BJ (cell line): Measurements from ENCODE around the gene ST6GALNAC2. TPM values are rescaled to one million over a fixed set of nuclear protein-coding genes. Genes with fewer than 3 reads are reported as not detected.

Experiments
- CTCF ChIA-PET: fragments of 350-600 bp; formaldehyde crosslinking; extraction: SDS; loops from one replicate; lab custom pipeline; 2021; ENCODE audit warnings: antibody characterized with exemption, inconsistent platforms; lab: Yijun Ruan, JAX
- POLR2A ChIA-PET: fragments of 300-600 bp; sonication (Branson Sonifier 250); formaldehyde crosslinking; extraction: SDS; loops from one replicate; lab custom pipeline; 2021; ENCODE audit warnings: antibody characterized with exemption; lab: Charles Lee
- DNase-seq: peaks from one replicate; pipeline ENCODE4 v3.0.0-alpha.2; 2011; ENCODE audit warnings: low read depth
- H3K27me3 ChIP-seq: 2 replicates; pipeline ENCODE4 v1.6.0; 2011; ENCODE audit warnings: low read length; ENCODE audit not compliant: control insufficient read depth, insufficient read depth
- H3K36me3 ChIP-seq: 2 replicates; pipeline ENCODE4 v1.5.1; 2011; ENCODE audit warnings: low read length; ENCODE audit not compliant: control insufficient read depth, insufficient read depth
- H3K4me3 ChIP-seq: 2 replicates; pipeline ENCODE4 v1.5.1; 2011; ENCODE audit warnings: low read depth, mild to moderate bottlenecking, control low read depth, low read length
- CTCF ChIP-seq: IDR thresholded peaks from 2 replicates; pipeline ENCODE4 v1.5.1; 2011; ENCODE audit warnings: low read depth, mild to moderate bottlenecking, control low read depth, inconsistent platforms, low read length, moderate library complexity; ENCODE audit not compliant: insufficient read depth
- polyA plus RNA-seq: library from polyadenylated mRNA; depleted of rRNA; stranded (reverse); fragments of >200 nt; gene quantifications from 2 replicates; pipeline ENCODE4 v1.2.3, GENCODE V29; 2011

The ST6GALNAC2 gene
- polyA plus RNA-seq, 1 experiment, result 0.72 TPM

GRCh38 chr17:76574166-76574565, 11.5 kb downstream of the ST6GALNAC2 start:
- no peaks in the 10 kb centered on the region for H3K36me3 ChIP-seq
- DNase-seq, result no peak
- POLR2A ChIA-PET, result no interaction called here
- no peak overlapping the region for H3K4me3 ChIP-seq
- CTCF ChIA-PET, result interaction anchor here (1.2 kb wide), 1 partner anchor 49 kb away, joined by 4 read pairs; no protein-coding TSS in a partner anchor
- no peak for TF ChIP-seq CTCF
- no peaks in the 10 kb centered on the region for H3K27me3 ChIP-seq

- DNase-seq, result no peak
- Histone ChIP-seq H3K4me3 (no peak overlapping the region), H3K36me3 (no peaks in the 10 kb centered on the region), H3K27me3 (no peaks in the 10 kb centered on the region)
- ChIA-PET CTCF (interaction anchor here (0.6 to 1.0 kb wide), 2 partner anchors 9 to 15 kb away, joined by 3 to 4 read pairs; no protein-coding TSS in a partner anchor), POLR2A (no interaction called here)
- no peak for TF ChIP-seq CTCF
Observed at GRCh38 chr17:76573096-76573495, 12.6 kb downstream of the ST6GALNAC2 start.

- Histone ChIP-seq H3K36me3 (no peaks in the 10 kb centered on the region), H3K4me3 (no peak overlapping the region), H3K27me3 (no peaks in the 10 kb centered on the region)
- POLR2A ChIA-PET, result no interaction called here
- no peak for TF ChIP-seq CTCF
- CTCF ChIA-PET, result interaction anchor here (1.0 kb wide), 1 partner anchor 15 kb away, joined by 4 read pairs; no protein-coding TSS in a partner anchor
- no peak for DNase-seq
Observed at GRCh38 chr17:76572201-76572910, 13.3 kb downstream of the ST6GALNAC2 start.

- Histone ChIP-seq H3K4me3 (no peak overlapping the region), H3K36me3 (peaks cover 4% of the 10 kb centered on the region; the same call in 1 of the 2 replicates), H3K27me3 (no peaks in the 10 kb centered on the region)
- POLR2A ChIA-PET, result no interaction called here
- no peak for TF ChIP-seq CTCF
- CTCF ChIA-PET, result no interaction called here
- no peak for DNase-seq
Observed at GRCh38 chr17:76570877-76571471, 14.7 kb downstream of the ST6GALNAC2 start.

- POLR2A ChIA-PET, result no interaction called here
- CTCF ChIA-PET, result no interaction called here
- H3K27me3 ChIP-seq, result no peaks in the 10 kb centered on the region
Observed at GRCh38 chr17:76570457-76570856, 15.2 kb downstream of the ST6GALNAC2 start.

More at GRCh38 chr17:76570457-76570856, 15.2 kb downstream of the ST6GALNAC2 start:
- DNase-seq, result no peak
- H3K36me3 ChIP-seq, result peaks cover 4% of the 10 kb centered on the region; the same call in 1 of the 2 replicates
- no peak for TF ChIP-seq CTCF
- no peak overlapping the region for H3K4me3 ChIP-seq
